PC-3 (cell line): ENCODE data around the gene MOB2.

Experiments
- CTCF ChIP-seq: fragments of 300-600 bp; sonication (generic); conservative IDR thresholded peaks from 2 replicates; pipeline ENCODE4 v1.5.1; 2017; ENCODE audit warnings: antibody characterized with exemption, low read depth, mild to moderate bottlenecking, low read length
- EZH2 ChIP-seq: fragments of 300-600 bp; sonication (generic); IDR thresholded peaks from one replicate; pipeline ENCODE4 v1.6.1; 2017; ENCODE audit warnings: antibody characterized with exemption, mild to moderate bottlenecking, low read length; ENCODE audit not compliant: unreplicated experiment

GRCh38 chr11:1505480-1505879, 18.9 kb upstream of the MOB2 start:
- TF ChIP-seq CTCF (no peak), EZH2 (no peak)
